Measurements from ENCODE around the gene FYCO1. TPM values are rescaled to one million over a fixed set of nuclear protein-coding genes. Genes with fewer than 3 reads are reported as not detected.

The FYCO1 gene
- polyA plus RNA-seq, 1 donor (not counting 4 experiments of a cell fraction or from before 2014, with no cell fraction given) = 6.1 TPM

DNA sequence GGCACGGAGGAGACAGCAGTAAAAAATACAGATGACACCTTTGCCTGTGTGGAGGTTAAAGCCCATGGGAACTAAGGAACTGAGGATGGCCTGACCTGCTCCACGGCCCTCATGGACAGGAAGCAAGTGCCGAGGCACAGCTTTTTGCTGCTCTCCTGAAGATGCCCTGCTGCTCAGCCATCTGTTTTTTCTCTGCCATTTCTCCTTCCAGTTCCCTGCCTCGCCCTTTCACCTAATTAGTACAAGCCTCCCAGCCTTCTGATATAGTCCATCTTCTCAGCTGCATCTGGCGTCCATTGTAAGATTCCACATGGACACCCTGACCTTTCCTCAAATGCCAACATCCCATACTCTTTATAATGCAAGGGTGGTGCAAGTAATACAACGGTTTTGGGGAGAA, 64.1 kb downstream of the FYCO1 start:
- dilution Hi-C loops (cut with MboI; ENCODE audit: extremely low pct_ligation_motif_present, low sequenced_read_pairs) = no loop called here
- no peak for FAIRE-seq

DNA sequence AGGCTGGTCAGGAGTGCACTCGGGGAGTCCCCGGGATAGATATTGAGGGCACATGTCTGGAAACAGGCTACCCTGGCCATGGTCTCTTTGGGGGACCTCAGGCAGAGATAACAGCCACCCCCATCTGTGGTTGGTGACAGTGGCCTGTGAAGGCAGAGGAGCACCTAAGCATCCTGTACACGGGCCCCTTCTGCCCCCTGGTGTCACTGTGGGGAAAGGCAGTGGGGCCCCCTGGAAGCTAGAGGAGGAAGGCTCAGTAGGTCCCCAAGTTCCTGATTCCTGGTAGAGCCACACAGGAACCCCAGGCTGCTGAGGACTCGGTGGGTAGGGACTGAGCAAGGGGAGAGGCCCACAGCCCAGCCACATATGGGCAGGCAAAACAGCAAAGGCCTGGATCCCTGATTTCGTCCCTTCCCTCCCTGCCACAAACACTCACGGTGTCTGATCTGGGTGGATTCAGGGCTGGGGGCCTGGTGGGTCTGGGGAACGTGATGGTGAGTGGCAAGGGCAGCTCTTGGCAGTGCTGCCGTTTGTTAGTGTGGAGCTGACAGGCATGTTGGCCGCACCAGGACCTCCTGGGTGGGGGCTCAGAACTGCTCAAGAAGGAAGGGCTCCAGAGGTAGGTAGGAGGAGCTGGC, 66.5 kb downstream of the FYCO1 start:
- Histone ChIP-seq H3K27ac (ENCODE audit: control insufficient read depth, insufficient read depth, low read length) (no peak overlapping the region), H3K9me1 (ENCODE audit: control insufficient read depth, extremely low read depth, insufficient read depth, low read length) (no peaks in the 10 kb centered on the region), H3K27me3 (ENCODE audit: control insufficient read depth, extremely low read depth, insufficient read depth, low read length) (no peaks in the 10 kb centered on the region), H3K9ac (ENCODE audit: control insufficient read depth, extremely low read depth, insufficient read depth, low read length) (no peak overlapping the region), H2AFZ (ENCODE audit: control insufficient read depth, low read length) (no peak overlapping the region), H4K20me1 (ENCODE audit: control insufficient read depth, extremely low read depth, insufficient read depth, low read length) (no peaks in the 10 kb centered on the region), H3K9me3 (ENCODE audit: control insufficient read depth, low read depth, low read length) (no peaks in the 10 kb centered on the region), H3K4me2 (ENCODE audit: control insufficient read depth, extremely low read depth, insufficient read depth, low read depth, low read length) (no peak overlapping the region), H3K36me3 (ENCODE audit: control insufficient read depth in 2 of 2, extremely low read depth in 1 of 2, insufficient read depth in 2 of 2, low read length in 2 of 2) (peaks cover 0 to 13% of the 10 kb centered on the region in 2 experiments), H3K4me3 (ENCODE audit: control insufficient read depth in 2 of 3, extremely low read depth in 1 of 3, insufficient read depth in 2 of 3, low read depth in 1 of 3, low read length in 3 of 3) (no peak overlapping the region), H3K79me2 (ENCODE audit: control insufficient read depth, insufficient read depth, low read length) (no peaks in the 10 kb centered on the region), H3K4me1 (ENCODE audit: control insufficient read depth, extremely low read depth, insufficient read depth, low read length) (no peaks in the 10 kb centered on the region)
- FAIRE-seq (no peak), DNase-seq (ENCODE audit: low read depth, low spot score) (no peak)
- TF ChIP-seq EZH2 (IDR thresholded peaks at IDR 0.05; ENCODE audit: low read length) = no peak
- TF ChIP-seq, protein P1, sequence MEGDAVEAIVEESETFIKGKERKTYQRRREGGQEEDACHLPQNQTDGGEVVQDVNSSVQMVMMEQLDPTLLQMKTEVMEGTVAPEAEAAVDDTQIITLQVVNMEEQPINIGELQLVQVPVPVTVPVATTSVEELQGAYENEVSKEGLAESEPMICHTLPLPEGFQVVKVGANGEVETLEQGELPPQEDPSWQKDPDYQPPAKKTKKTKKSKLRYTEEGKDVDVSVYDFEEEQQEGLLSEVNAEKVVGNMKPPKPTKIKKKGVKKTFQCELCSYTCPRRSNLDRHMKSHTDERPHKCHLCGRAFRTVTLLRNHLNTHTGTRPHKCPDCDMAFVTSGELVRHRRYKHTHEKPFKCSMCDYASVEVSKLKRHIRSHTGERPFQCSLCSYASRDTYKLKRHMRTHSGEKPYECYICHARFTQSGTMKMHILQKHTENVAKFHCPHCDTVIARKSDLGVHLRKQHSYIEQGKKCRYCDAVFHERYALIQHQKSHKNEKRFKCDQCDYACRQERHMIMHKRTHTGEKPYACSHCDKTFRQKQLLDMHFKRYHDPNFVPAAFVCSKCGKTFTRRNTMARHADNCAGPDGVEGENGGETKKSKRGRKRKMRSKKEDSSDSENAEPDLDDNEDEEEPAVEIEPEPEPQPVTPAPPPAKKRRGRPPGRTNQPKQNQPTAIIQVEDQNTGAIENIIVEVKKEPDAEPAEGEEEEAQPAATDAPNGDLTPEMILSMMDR (optimal IDR thresholded peaks at IDR 0.05 in 1 of 3, IDR thresholded peaks at IDR 0.05 in 1 of 3, conservative IDR thresholded peaks at IDR 0.05 in 1 of 3; ENCODE audit: extremely low read depth in 1 of 3, insufficient read depth in 2 of 3, low read length in 3 of 3) = peak; percentile 74 to 88 (median 85)
- dilution Hi-C loops (cut with MboI; ENCODE audit: extremely low pct_ligation_motif_present, low sequenced_read_pairs) = no loop called here

More for the DNA sequence above, 64.1 kb downstream of the FYCO1 start:
- Histone ChIP-seq H3K9ac (ENCODE audit: control insufficient read depth, extremely low read depth, insufficient read depth, low read length) (no peak overlapping the region), H3K27ac (ENCODE audit: control insufficient read depth, insufficient read depth, low read length) (no peak overlapping the region), H3K36me3 (ENCODE audit: control insufficient read depth in 2 of 2, extremely low read depth in 1 of 2, insufficient read depth in 2 of 2, low read length in 2 of 2) (peaks cover 0 to 14% of the 10 kb centered on the region in 2 experiments), H2AFZ (ENCODE audit: control insufficient read depth, low read length) (no peak overlapping the region), H3K9me1 (ENCODE audit: control insufficient read depth, extremely low read depth, insufficient read depth, low read length) (no peaks in the 10 kb centered on the region), H3K4me2 (ENCODE audit: control insufficient read depth, extremely low read depth, insufficient read depth, low read depth, low read length) (no peak overlapping the region), H3K4me3 (ENCODE audit: control insufficient read depth in 2 of 3, extremely low read depth in 1 of 3, insufficient read depth in 2 of 3, low read depth in 1 of 3, low read length in 3 of 3) (no peak overlapping the region), H3K9me3 (ENCODE audit: control insufficient read depth, low read depth, low read length) (no peaks in the 10 kb centered on the region), H3K27me3 (ENCODE audit: control insufficient read depth, extremely low read depth, insufficient read depth, low read length) (no peaks in the 10 kb centered on the region), H4K20me1 (ENCODE audit: control insufficient read depth, extremely low read depth, insufficient read depth, low read length) (no peaks in the 10 kb centered on the region), H3K4me1 (ENCODE audit: control insufficient read depth, extremely low read depth, insufficient read depth, low read length) (no peaks in the 10 kb centered on the region), H3K79me2 (ENCODE audit: control insufficient read depth, insufficient read depth, low read length) (no peaks in the 10 kb centered on the region)
- no peak for DNase-seq (ENCODE audit: low read depth, low spot score)
- TF ChIP-seq EZH2 (IDR thresholded peaks at IDR 0.05; ENCODE audit: low read length) = no peak
- TF ChIP-seq, protein P1 (optimal IDR thresholded peaks at IDR 0.05 in 1 of 3, IDR thresholded peaks at IDR 0.05 in 1 of 3, conservative IDR thresholded peaks at IDR 0.05 in 1 of 3; ENCODE audit: extremely low read depth in 1 of 3, insufficient read depth in 2 of 3, low read length in 3 of 3) = no peak
